Endothelial cell of umbilical vein (primary cell): Measurements from ENCODE around the gene TMEM41B. TPM values are rescaled to one million over a fixed set of nuclear protein-coding genes. Genes with fewer than 3 reads are reported as not detected.

Experiments used
- BruUV-seq: library from RNA; stranded (reverse); fragments of 400-500 nt; replicated peaks from 2 replicates; lab custom pipeline; 2021; lab: Mats Ljungman, UMichigan
- CTCF ChIA-PET: fragments of 300-600, 350-600 bp; sonication (Branson Sonifier 250); formaldehyde crosslinking; loops from one replicate; lab custom pipeline; 2021; ENCODE audit warnings: antibody characterized with exemption, inconsistent platforms; lab: Charles Lee
- POLR2A ChIA-PET: fragments of 300-600, 350-600 bp; sonication (Branson Sonifier 250); formaldehyde crosslinking; loops from one replicate; lab custom pipeline; 2021; ENCODE audit warnings: antibody characterized with exemption, inconsistent platforms; lab: Charles Lee
- DNase-seq: peaks from one replicate; pipeline ENCODE4 v3.0.0-alpha.2; 2011; ENCODE audit warnings: low read depth, low spot score
- FAIRE-seq: peaks from 2 replicates; lab custom pipeline; 2011; peaks lifted over from hg19 to GRCh38; lab: Jason Lieb, UNC
- H2AFZ ChIP-seq: 2 replicates; pipeline ENCODE4 v1.6.0; 2012; ENCODE audit warnings: low read depth, low read length, control low read depth, inconsistent platforms
- H3K27ac ChIP-seq: 2 replicates; pipeline ENCODE4 v1.5.1; 2011; ENCODE audit warnings: low read depth, mild to moderate bottlenecking, control low read depth, low read length, moderate library complexity; ENCODE audit not compliant: insufficient read depth
- H3K27me3 ChIP-seq, 2 experiments: 2 replicates each; pipeline versions ENCODE4 v1.6.0 to v1.6.1; 2011; ENCODE audit warnings: low read length in 2 of 2, mixed read lengths in 1 of 2; ENCODE audit not compliant: control insufficient read depth in 2 of 2, insufficient read depth in 2 of 2
- H3K36me3 ChIP-seq, 2 experiments: 2 replicates in 1 of 2; 3 replicates in 1 of 2; pipeline ENCODE4 v1.5.1; 2011; ENCODE audit warnings: low read length in 2 of 2, mild to moderate bottlenecking in 1 of 2, moderate library complexity in 1 of 2; ENCODE audit not compliant: control insufficient read depth in 2 of 2, insufficient read depth in 2 of 2; ENCODE audit errors: extremely low read depth in 1 of 2
- H3K4me1 ChIP-seq: 3 replicates; pipeline ENCODE4 v1.5.1; 2011; ENCODE audit warnings: mild to moderate bottlenecking, low read length; ENCODE audit not compliant: control insufficient read depth, insufficient read depth; ENCODE audit errors: extremely low read depth
- H3K4me2 ChIP-seq: 2 replicates; pipeline ENCODE4 v1.6.1; 2011; ENCODE audit warnings: low read length, control low read depth, mixed read lengths; ENCODE audit not compliant: insufficient read depth
- H3K4me3 ChIP-seq, 3 experiments: fragments of 200-600 bp in 1 of 3; sonication (generic), shearing (Covaris generic) in 1 of 3; replicated peaks in 1 of 3; 2 replicates each; pipeline ENCODE4 v1.5.1; 2011 to 2016; ENCODE audit warnings: control low read depth in 3 of 3, low read length in 3 of 3, mild to moderate bottlenecking in 2 of 3, inconsistent platforms in 1 of 3, low read depth in 1 of 3, moderate library complexity in 1 of 3; ENCODE audit not compliant: insufficient read depth in 1 of 3
- H3K79me2 ChIP-seq: 2 replicates; pipeline ENCODE4 v1.6.0; 2012; ENCODE audit warnings: low read length, inconsistent platforms; ENCODE audit not compliant: control insufficient read depth, insufficient read depth
- H3K9ac ChIP-seq: replicated peaks from 2 replicates; pipeline ENCODE3; 2011; ENCODE audit warnings: low read length, control low read depth; ENCODE audit not compliant: insufficient read depth; ENCODE audit errors: extremely low read depth
- H3K9me1 ChIP-seq: replicated peaks from 3 replicates; pipeline ENCODE4 v1.6.0; 2011; ENCODE audit warnings: mild to moderate bottlenecking, low read length; ENCODE audit not compliant: control insufficient read depth, insufficient read depth; ENCODE audit errors: extremely low read depth
- H3K9me3 ChIP-seq: replicated peaks from 2 replicates; pipeline ENCODE4 v1.5.1; 2012; ENCODE audit warnings: low read length, inconsistent platforms; ENCODE audit not compliant: control insufficient read depth, insufficient read depth
- H4K20me1 ChIP-seq: replicated peaks from 2 replicates; pipeline ENCODE3; 2011; ENCODE audit warnings: mild to moderate bottlenecking, low read length; ENCODE audit not compliant: control insufficient read depth, insufficient read depth; ENCODE audit errors: extremely low read depth
- EZH2 ChIP-seq: IDR thresholded peaks from 2 replicates; pipeline ENCODE4 v1.6.1; 2012; ENCODE audit warnings: borderline replicate concordance, low read depth, mild to moderate bottlenecking, moderate library complexity, low read length, inconsistent platforms; ENCODE audit not compliant: severe bottlenecking
- FOS ChIP-seq: IDR thresholded peaks from 2 replicates; pipeline ENCODE4 v1.6.1; 2011; ENCODE audit warnings: mild to moderate bottlenecking, low read length, moderate library complexity, borderline replicate concordance; ENCODE audit not compliant: insufficient read depth
- GATA2 ChIP-seq: IDR thresholded peaks from 2 replicates; pipeline ENCODE4 v1.7.0; 2011; ENCODE audit warnings: low read depth, mild to moderate bottlenecking, moderate library complexity, mixed read lengths, low read length; ENCODE audit not compliant: insufficient read length, insufficient read depth
- JUN ChIP-seq: IDR thresholded peaks from 2 replicates; pipeline ENCODE4 v1.6.1; 2011; ENCODE audit warnings: borderline replicate concordance, low read depth; ENCODE audit not compliant: insufficient read length, insufficient read depth
- MYC ChIP-seq: IDR thresholded peaks from one replicate; pipeline ENCODE4 v1.6.1; 2011; ENCODE audit warnings: mild to moderate bottlenecking, low read depth, low read length
- POLR2A ChIP-seq: IDR thresholded peaks from 2 replicates; pipeline ENCODE4 v1.6.1; 2012; ENCODE audit warnings: low read depth, mild to moderate bottlenecking, control low read depth, low read length
- POLR2AphosphoS5 ChIP-seq: IDR thresholded peaks from 2 replicates; pipeline ENCODE4 v1.6.1; 2012; ENCODE audit warnings: low read depth, mild to moderate bottlenecking, control low read depth, low read length, moderate library complexity; ENCODE audit not compliant: insufficient read depth
- dilution Hi-C: fragments of 300-500 bp; cut with MboI; formaldehyde crosslinking; loops from one replicate; pipeline ENCODE4 v1.15.0; 2019; ENCODE audit warnings: low sequenced_read_pairs; ENCODE audit not compliant: extremely low pct_ligation_motif_present
- intact Hi-C: fragments of 100-400 bp; cut with micrococcal nuclease; formaldehyde crosslinking; loops from one replicate; pipeline ENCODE4 v1.10.0; 2022
- polyA plus RNA-seq, 4 experiments: library from polyadenylated mRNA; depleted of rRNA in 3 of 4; stranded (reverse) in 3 of 4; unstranded in 1 of 4; fragments of >200 nt; gene quantifications; 2 replicates each; pipeline versions ENCODE4 v1.2.1 to v1.2.3, GENCODE V29; 2011 to 2012; ENCODE audit warnings: missing spikeins in 1 of 4
- total RNA-seq: library from RNA; stranded (reverse); gene quantifications from 2 replicates; pipeline ENCODE4 v1.2.3, GENCODE V29; 2021
- TF ChIP-seq, protein P1 (sequence below), 2 donors: IDR thresholded peaks; 1 replicate in 1 of 2; 2 replicates in 1 of 2; pipeline ENCODE4 v1.5.1; 2011; ENCODE audit warnings: low read length in 2 of 2, mild to moderate bottlenecking in 2 of 2, moderate library complexity in 2 of 2, control low read depth in 1 of 2, inconsistent platforms in 1 of 2, low read depth in 1 of 2; ENCODE audit not compliant: insufficient read depth in 1 of 2; ENCODE audit errors: extremely low read depth in 1 of 2
- TF ChIP-seq, protein P2 (sequence below): IDR thresholded peaks from 2 replicates; pipeline ENCODE4 v1.6.1; 2011; ENCODE audit not compliant: insufficient read depth, insufficient read length

The TMEM41B gene
- total and polyA plus RNA-seq, 2 donors (not counting 3 experiments of a cell fraction or from before 2014, with no cell fraction given): 16.6 to 39.0 TPM

DNA sequence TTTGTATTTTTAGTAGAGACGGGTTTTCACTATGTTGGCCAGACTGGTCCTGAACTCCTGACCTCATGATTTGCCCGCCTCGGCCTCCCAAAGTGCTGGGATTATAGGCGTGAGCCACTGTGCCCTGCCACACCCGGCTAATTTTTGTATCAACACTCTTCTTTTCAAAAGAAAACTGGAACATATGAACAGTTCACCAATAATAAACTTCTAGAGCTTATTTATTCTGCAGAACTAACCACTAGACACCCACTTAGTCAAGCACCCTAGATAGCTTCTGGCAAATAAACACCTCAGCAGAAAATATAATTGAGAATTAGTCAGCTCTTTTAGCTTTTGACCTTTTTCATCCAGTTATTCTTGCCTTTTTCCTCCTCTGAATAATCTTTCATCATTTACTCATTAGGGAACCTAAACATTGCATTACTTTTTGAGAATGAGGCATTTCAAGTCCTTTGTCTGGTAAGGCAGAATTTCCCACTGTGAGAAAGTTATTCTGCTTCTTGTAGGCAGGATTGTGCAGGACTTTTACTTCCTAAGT, 27.3 kb upstream of the TMEM41B start:
- intact Hi-C loops: no loop called here
- dilution Hi-C loops: no loop called here
- Histone ChIP-seq H2AFZ (no peak overlapping the region), H3K36me3 (no peaks in the 10 kb centered on the region), H3K9me3 (no peaks in the 10 kb centered on the region), H3K27ac (no peak overlapping the region), H3K27me3 (no peaks in the 10 kb centered on the region), H3K4me2 (no peak overlapping the region), H3K4me3 (no peak overlapping the region), H4K20me1 (no peaks in the 10 kb centered on the region), H3K9me1 (no peaks in the 10 kb centered on the region), H3K4me1 (no peaks in the 10 kb centered on the region), H3K9ac (no peak overlapping the region), H3K79me2 (no peaks in the 10 kb centered on the region)
- CTCF ChIA-PET: interaction anchor here (1.2 to 1.4 kb wide), 2 partner anchors 12 to 20 kb away, joined by 4 to 7 read pairs; no protein-coding TSS in a partner anchor
- POLR2A ChIA-PET: no interaction called here
- no TSS peak for BruUV-seq
- no peak for TF ChIP-seq GATA2
- TF ChIP-seq, protein P1, sequence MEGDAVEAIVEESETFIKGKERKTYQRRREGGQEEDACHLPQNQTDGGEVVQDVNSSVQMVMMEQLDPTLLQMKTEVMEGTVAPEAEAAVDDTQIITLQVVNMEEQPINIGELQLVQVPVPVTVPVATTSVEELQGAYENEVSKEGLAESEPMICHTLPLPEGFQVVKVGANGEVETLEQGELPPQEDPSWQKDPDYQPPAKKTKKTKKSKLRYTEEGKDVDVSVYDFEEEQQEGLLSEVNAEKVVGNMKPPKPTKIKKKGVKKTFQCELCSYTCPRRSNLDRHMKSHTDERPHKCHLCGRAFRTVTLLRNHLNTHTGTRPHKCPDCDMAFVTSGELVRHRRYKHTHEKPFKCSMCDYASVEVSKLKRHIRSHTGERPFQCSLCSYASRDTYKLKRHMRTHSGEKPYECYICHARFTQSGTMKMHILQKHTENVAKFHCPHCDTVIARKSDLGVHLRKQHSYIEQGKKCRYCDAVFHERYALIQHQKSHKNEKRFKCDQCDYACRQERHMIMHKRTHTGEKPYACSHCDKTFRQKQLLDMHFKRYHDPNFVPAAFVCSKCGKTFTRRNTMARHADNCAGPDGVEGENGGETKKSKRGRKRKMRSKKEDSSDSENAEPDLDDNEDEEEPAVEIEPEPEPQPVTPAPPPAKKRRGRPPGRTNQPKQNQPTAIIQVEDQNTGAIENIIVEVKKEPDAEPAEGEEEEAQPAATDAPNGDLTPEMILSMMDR (IDR thresholded peaks at IDR 0.05; ENCODE audit: extremely low read depth in 1 of 2, insufficient read depth in 1 of 2, low read depth in 1 of 2, low read length in 2 of 2): no peak
- TF ChIP-seq POLR2AphosphoS5: no peak
- TF ChIP-seq FOS: no peak
- no peak for TF ChIP-seq EZH2
- TF ChIP-seq POLR2A: no peak
- TF ChIP-seq MYC: no peak
- TF ChIP-seq, protein P2, sequence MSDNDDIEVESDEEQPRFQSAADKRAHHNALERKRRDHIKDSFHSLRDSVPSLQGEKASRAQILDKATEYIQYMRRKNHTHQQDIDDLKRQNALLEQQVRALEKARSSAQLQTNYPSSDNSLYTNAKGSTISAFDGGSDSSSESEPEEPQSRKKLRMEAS: no peak
- no peak for TF ChIP-seq JUN
- no peak for FAIRE-seq
- DNase-seq: no peak
